Stimulated activated CD4-positive, alpha-beta T cell treated with anti-CD3 and anti-CD28 coated beads, Interleukin-15, amount 100 ng/mL, for 24 hours (primary cell): ENCODE data around the gene GNG11.
"Not testable (repeated sequence)": the region's sequence is repeated elsewhere in the genome, so short reads cannot be mapped to it uniquely, and the experiment has no call there.

Source experiments
- DNase-seq: peaks from one replicate; pipeline ENCODE4 v3.0.0-alpha.2; 2020

The GNG11 gene

GRCh38 chr7:93913197-93913596 is 8.3 kb upstream of the GNG11 start:
- no peak for DNase-seq

GRCh38 chr7:93914581-93915066 is 6.9 kb upstream of the GNG11 start:
- no peak for DNase-seq

- not testable (repeated sequence) for DNase-seq
These were observed 6.2 kb upstream of the GNG11 start for GRCh38 chr7:93915206-93915842.

- not testable (repeated sequence) for DNase-seq
These were observed 5.6 kb upstream of the GNG11 start for GRCh38 chr7:93915888-93916287.

- DNase-seq = not testable (repeated sequence)
These were observed 5.2 kb upstream of the GNG11 start for GRCh38 chr7:93916315-93916714.

GRCh38 chr7:93920496-93921182 is 896 bp upstream of the GNG11 start:
- DNase-seq = no peak

- DNase-seq = no peak
These were observed 349 bp upstream of the GNG11 start for GRCh38 chr7:93921186-93921585.

- DNase-seq = no peak
These were observed 1.8 kb downstream of the GNG11 start for GRCh38 chr7:93923296-93923695.

GRCh38 chr7:93923942-93924341 is 2.4 kb downstream of the GNG11 start:
- DNase-seq = no peak

GRCh38 chr7:93926800-93927199 is 5.3 kb downstream of the GNG11 start:
- DNase-seq = no peak

- DNase-seq = no peak
These were observed 6.0 kb downstream of the GNG11 start for GRCh38 chr7:93927585-93927984.

GRCh38 chr7:93931655-93932054 is 10.1 kb downstream of the GNG11 start:
- DNase-seq = no peak

- DNase-seq = no peak
These were observed 11.6 kb downstream of the GNG11 start for GRCh38 chr7:93933156-93933555.

- DNase-seq = no peak
These were observed 13.6 kb downstream of the GNG11 start for GRCh38 chr7:93935102-93935501.

- DNase-seq = no peak
These were observed 16.3 kb downstream of the GNG11 start for GRCh38 chr7:93937818-93938217.

GRCh38 chr7:93938293-93938692 is 16.8 kb downstream of the GNG11 start:
- no peak for DNase-seq

GRCh38 chr7:93941945-93942344 is 20.4 kb downstream of the GNG11 start:
- DNase-seq = no peak

GRCh38 chr7:93943816-93944540 is 22.4 kb downstream of the GNG11 start:
- DNase-seq = no peak

- DNase-seq = no peak
These were observed 23.1 kb downstream of the GNG11 start for GRCh38 chr7:93944673-93945072.

GRCh38 chr7:93945083-93945482 is 23.5 kb downstream of the GNG11 start:
- no peak for DNase-seq

- DNase-seq = no peak
These were observed 24.4 kb downstream of the GNG11 start for GRCh38 chr7:93945756-93946535.

GRCh38 chr7:93948106-93948505 is 26.6 kb downstream of the GNG11 start:
- DNase-seq = no peak

GRCh38 chr7:93948873-93949272 is 27.3 kb downstream of the GNG11 start:
- DNase-seq = no peak
